NCI-H82 treated with DMSO at 0.1 percent for 48 hours (cell line): Measurements from ENCODE around the gene GGA2.
"Not testable (repeated sequence)": the region's sequence is repeated elsewhere in the genome, so short reads cannot be mapped to it uniquely, and the experiment has no call there.

ENCODE experiments used
- DNase-seq: peaks from one replicate; lab custom pipeline; 2025; ENCODE audit not compliant: unreplicated experiment; lab: John Stamatoyannopoulos, UW

GGA2 gene

GRCh38 chr16:23527961-23528643 is 17.8 kb upstream of the GGA2 start:
- no peak for DNase-seq

- no peak for DNase-seq
Observed at GRCh38 chr16:23524886-23525285, 14.6 kb upstream of the GGA2 start.

GRCh38 chr16:23523876-23524385 is 13.6 kb upstream of the GGA2 start:
- no peak for DNase-seq

- DNase-seq: no peak
Observed at GRCh38 chr16:23523321-23523720, 13.0 kb upstream of the GGA2 start.

- no peak for DNase-seq
Observed at GRCh38 chr16:23521965-23522364, 11.7 kb upstream of the GGA2 start.

GRCh38 chr16:23521037-23521743 is 10.9 kb upstream of the GGA2 start:
- no peak for DNase-seq

- DNase-seq: no peak
Observed at GRCh38 chr16:23520500-23520899, 10.2 kb upstream of the GGA2 start.

- DNase-seq: no peak
Observed at GRCh38 chr16:23519282-23519681, 9.0 kb upstream of the GGA2 start.

- no peak for DNase-seq
Observed at GRCh38 chr16:23518435-23518891, 8.2 kb upstream of the GGA2 start.

GRCh38 chr16:23516366-23517137 is 6.3 kb upstream of the GGA2 start:
- DNase-seq: no peak

GRCh38 chr16:23515881-23516280 is 5.6 kb upstream of the GGA2 start:
- DNase-seq: no peak

GRCh38 chr16:23514381-23515152 is 4.3 kb upstream of the GGA2 start:
- no peak for DNase-seq

- no peak for DNase-seq
Observed at GRCh38 chr16:23512168-23512695, 1.9 kb upstream of the GGA2 start.

GRCh38 chr16:23511731-23512130 is 1.4 kb upstream of the GGA2 start:
- DNase-seq: no peak

GRCh38 chr16:23510915-23511270 is 599 bp upstream of the GGA2 start:
- not testable (repeated sequence) for DNase-seq

- DNase-seq: peak; percentile 86
Observed at GRCh38 chr16:23509782-23510163, 521 bp downstream of the GGA2 start.

GRCh38 chr16:23509441-23509754 is 896 bp downstream of the GGA2 start:
- no peak for DNase-seq

GRCh38 chr16:23508589-23509440 is 1.5 kb downstream of the GGA2 start:
- peak; percentile 46 for DNase-seq

GRCh38 chr16:23506606-23506994 is 3.7 kb downstream of the GGA2 start:
- DNase-seq: no peak
